ENCODE results near the gene COL17A1.

COL17A1 gene

DNA sequence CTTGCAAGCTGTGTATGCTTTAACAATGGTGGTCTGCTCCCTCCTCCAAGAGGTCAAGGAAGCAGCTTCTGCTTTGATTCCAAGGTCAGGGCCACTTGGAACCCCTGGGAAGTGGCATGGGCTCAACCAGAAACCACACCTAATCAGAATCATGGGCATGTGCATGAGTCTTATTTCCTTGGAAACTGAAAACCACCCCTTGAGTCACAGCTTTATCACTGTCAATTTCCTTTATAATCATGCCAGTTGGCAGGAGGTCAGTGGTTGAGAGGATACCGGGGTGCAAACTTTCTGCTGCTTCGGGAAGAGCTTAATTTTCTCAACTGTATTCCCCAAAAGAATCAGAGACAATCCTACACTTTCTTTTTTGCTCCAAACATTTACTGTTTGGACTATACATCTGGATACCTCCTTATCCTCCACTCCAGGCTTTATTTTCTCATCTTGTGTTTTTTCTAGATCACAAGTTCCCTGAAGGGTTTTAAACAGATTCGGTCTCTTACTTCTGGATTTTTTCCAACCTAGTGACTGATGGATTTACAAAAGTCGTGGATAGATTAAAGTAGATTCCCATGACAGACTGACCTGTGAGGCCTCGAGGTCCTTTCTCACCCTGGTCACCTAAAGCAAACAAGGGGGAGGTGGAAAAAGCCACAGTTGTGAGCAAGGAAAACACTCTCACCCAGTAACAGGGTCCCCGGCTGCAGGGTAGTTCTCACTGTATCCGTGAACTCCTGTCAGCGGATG lies 36.0 kb downstream of the COL17A1 start:
- peak; percentile 56 for DNase-seq (ENCODE audit: low read depth)

DNA sequence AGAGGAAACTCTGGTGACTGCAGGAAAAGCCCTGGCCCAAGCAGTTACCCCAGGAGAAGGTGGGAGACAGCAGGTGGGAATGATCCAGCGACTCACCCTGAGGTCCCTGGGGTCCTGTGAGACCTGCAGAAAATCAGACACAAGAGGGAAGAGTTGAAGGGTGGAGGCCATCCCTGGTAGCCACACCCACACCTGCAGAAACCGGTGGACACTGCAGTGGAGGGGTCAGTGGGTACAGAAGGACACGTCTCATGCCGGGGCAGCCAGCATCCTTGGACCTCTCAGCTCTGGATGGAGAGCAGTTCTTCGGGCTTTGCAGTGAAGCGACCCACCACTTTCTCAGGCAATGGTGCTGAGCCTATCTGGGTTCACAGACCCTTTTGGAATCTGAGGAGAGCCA lies 39.0 kb downstream of the COL17A1 start:
- no peak for DNase-seq (ENCODE audit: low read depth)

DNA sequence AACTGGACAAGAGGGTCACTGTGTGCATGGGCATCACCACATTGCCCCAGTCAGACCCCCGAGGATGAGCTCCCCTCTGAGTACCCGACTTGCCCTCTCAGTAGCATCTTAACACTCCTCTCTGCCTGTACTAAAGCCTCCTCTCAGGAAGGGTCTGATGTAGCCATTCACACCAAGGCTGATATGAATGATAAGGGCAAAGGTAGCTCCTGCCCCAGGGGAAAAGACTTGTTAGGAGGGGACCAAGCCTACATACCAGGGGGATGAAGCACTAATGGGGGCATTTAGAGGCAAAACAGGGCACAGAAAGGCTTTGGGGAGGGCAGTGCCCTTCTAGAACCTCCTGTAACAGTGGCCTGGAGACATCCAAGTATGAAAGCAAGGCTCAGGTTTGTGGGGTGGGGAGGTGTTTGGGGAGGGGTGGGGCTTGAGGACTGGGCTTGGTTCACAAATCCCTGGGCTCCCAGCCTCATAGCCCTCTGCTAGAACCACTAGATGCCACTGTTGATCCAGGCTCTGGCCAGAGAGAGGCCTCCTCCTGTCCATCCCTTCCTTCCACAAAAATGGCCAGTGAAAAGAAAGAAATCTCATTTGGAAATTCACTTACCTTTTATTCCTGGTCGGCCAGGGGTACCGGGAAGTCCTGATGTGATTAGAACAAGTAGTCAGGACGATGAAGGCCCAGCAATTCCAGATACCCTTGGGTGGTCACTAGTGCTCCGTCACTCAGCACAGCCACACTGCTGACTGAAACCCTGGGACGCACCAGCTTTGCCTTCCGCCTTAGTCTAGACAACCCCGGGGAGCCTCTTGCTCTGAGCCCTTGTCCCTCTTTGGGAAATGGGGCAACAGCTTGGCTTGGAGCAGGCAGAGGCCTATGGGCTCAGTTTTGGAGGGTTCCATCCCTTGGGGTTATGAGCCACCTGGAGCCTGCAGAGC lies 40.3 kb downstream of the COL17A1 start:
- peak; percentile 67 for DNase-seq (ENCODE audit: low read depth)

DNA sequence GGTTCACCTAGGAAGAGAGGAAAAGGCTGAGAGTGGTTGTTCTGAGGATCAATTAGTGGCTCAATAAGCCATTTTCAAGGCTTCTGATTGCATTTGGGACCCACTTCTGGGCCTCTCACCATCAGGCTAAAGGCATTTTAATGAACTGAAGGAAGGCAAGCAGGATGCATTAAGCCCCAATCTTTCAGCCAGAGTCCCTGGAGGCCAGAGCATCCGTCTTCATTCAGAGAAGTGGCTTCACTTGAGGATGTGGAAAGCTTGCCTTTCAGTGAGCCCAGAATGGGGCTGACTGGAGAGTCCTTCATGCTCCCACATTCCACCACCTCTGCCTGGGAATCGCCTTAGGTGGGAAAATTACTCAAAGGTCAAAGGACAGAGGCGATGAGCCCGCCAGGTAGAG lies 41.8 kb downstream of the COL17A1 start:
- DNase-seq (ENCODE audit: low read depth): no peak

DNA sequence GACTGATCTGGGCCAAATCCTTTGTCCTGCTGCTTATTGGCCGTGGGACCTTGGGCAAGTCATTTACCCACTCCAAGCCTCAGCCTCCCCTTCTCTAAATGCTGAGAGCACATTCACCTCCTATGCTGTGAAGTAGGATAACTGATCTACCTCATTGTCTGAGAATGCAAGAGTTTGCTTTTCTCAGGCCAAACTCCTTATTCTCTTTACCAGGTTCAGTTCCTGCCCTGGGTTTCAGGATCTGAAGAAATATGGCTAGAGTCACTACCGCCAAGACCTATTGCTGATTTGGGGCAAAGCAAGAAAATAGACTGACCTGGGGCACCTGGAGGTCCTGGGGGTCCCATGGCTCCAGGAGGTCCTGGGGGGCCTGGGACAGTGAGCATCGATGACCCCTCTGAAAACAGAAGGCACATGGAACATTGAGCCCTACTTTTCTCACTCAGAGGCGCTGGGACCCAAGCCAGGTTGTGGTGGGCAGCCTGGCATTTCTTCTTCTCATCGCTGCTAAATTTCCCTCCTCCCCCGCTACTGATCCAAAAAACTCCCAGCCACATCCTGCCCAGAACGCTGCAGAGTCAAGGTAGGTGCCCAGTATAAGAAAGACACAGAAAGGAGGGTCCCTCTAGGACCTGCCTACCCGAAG lies 42.4 kb downstream of the COL17A1 start:
- no peak for DNase-seq (ENCODE audit: low read depth)

DNA sequence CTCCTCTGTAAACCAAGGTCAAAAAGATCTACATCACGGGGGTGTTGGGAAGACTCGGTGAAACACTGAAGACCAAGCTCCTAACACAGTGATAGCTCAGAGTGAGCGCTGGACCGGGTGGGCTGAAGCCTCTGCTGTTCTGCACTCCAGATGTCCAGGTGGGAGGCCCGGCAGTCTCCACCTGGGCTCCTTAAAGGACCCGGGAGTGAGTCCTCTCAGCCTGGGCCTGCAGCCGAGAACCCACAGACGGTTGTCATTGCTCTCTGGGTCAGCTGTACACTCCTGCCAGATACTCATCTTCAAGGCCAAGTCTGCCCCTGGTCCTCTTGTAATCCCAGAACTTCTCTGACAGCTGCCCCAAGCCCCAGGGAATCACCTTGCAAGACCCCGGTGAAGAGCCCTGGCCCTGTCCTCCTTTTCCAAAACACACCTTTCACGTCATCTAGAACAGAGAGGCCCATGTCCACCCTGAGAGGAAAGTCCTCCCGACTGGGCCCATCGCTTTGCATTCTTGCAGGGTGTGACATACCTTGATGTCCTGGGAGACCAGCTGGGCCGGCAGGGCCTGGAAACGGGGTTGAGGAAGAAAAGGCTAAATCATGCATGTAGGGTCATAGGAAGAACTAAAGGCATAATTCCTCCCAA lies 43.7 kb downstream of the COL17A1 start:
- no peak for DNase-seq (ENCODE audit: low read depth)

DNA sequence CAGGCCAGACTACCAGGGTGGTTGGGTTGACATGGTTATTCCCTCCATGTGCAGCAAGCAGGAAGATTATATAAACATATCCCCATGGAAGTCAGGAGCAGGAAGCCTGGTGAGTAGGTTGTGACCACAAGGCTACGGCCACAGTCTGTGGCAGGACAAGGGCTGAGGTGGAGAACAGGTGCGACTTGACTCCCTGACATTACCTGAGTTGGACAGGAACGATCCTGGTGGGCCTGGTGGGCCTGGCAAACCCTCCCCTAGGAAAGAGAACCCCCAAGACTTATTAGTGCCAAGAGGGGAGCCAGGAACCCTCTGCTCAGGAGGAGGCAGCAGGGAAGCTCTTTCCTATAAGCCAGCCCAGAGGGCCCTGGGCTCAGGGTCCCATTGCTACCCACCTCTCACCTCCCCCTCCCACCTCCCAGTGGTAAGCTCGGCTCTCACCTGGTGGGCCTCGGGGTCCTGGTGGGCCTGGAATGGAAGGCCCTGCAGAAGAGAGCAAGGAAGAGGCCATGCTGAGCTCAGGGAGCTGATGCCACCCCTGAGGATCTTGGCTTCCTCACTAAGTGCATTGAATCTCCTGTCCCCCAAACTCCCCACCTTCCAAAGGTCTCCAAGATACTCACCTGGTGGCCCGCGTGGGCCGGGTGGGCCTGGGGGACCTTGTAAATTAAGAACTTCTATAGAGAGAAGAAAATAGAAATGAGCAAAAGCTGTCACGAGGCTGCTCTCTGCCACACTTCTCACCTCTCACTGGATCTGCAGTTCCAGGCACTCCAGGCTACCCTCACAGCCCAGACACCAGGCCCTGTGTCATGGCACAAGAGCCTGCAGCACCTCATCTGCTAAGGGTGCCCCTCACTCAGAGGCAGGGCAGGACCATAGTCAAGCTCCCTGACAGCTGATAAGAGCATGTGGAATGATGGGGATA lies 44.6 kb downstream of the COL17A1 start:
- DNase-seq (ENCODE audit: low read depth): no peak

DNA sequence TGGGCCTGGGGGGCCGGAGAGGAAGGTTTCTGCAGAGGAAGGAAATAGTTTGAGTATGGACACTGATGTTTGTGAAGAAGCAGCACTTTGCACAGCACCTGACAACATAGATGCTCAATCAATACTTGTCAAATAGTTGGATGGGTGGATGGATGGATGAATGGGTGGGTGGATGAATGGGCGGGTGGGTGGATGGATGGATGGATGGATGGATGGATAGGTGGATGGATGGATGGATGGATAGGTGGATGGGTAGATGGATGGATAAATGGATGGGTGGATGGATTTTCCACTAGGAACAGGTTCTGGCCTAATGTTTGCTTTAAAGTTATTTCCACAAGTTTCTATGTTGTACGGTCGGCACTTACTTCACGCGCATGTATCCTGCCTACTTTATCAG lies 45.3 kb downstream of the COL17A1 start:
- DNase-seq (ENCODE audit: low read depth): no peak

DNA sequence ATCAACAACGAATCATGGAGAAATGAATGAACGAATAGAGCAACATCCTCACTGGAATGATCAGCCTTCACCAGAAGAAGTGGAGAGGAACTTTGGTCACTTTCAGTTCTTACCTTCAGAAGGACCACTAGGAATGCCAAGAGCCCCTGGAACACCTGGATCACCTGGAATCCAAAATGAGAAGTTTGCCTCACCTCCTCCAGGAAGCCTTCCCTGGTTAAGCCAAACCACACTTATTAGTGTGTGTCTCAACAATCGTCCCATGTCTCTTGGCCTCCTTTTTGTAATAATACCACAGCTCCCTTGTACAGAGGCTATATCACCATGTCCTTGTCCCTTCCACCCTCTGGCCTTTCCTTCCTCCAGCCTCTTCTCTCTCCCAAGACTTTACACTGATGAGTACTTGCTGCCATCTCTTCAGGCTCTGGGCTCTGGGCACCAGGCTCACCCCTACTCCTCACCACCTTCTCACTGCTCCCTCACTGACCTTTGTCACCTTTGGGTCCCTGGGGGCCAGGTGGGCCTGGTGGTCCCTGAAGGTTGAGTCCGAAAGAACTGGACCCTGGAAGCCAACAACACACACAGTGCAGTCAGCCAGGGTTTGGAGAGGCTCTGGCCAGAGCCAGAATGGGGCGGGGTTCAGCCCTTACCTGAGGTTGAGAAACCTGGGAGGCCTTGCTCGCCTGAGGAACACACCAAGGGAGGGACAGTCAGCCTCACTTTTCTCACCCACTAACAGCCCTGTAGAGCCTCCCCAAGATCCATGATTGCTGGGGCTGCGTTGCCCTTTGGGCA lies 46.5 kb downstream of the COL17A1 start:
- no peak for DNase-seq (ENCODE audit: low read depth)

DNA sequence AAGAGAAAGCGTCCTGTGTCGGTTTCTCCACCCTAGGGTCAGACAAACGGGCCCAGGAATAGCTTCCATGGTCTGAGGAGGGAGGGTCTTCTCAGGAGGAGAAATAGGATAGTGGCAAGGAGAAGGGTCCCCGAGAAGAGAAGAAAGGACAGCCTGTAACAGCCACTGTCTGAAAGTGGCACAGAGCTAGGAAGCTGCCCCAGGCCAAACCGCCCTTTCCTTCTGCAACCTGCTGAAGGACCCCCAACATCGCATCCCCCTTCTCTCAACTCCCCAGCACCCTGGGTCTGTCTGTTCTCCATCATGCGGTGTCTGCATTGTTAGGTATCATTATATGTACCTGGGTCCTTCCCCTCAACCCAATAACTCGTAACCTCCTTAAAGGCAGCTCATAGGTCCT lies 47.1 kb downstream of the COL17A1 start:
- DNase-seq (ENCODE audit: low read depth): no peak

DNA sequence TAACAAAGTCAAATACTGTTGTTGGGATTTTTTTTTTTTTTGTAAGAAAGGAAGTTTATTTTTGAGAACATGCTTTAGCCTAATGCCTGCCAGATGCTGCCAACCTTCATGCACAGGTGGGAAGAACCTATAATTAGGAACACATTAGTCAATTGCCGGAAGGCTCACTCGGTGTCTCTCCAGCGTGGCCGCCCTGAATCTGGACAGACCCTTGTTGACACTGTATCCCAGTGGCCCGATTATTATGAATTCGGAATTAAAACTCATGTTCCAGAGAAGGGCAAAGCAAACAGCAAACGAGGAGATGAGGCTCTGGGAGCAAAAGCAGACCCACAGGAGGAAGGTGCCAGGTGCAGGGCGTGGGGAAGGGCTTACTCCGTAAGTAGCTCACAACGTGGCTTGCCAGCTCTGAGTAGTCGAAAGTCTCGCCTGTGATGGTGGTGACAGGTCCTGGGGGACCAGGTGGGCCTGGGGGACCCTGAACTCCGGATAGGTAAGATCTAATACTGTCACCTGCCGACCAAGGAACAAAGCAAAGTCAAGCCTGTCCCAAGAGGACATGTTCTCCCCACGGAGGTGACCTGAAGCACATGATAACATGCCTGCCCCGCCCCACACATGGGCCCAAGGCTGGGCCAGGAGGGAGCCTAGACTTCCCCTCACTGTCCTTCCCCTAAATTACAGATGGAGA lies 48.3 kb downstream of the COL17A1 start:
- DNase-seq (ENCODE audit: low read depth): no peak

DNA sequence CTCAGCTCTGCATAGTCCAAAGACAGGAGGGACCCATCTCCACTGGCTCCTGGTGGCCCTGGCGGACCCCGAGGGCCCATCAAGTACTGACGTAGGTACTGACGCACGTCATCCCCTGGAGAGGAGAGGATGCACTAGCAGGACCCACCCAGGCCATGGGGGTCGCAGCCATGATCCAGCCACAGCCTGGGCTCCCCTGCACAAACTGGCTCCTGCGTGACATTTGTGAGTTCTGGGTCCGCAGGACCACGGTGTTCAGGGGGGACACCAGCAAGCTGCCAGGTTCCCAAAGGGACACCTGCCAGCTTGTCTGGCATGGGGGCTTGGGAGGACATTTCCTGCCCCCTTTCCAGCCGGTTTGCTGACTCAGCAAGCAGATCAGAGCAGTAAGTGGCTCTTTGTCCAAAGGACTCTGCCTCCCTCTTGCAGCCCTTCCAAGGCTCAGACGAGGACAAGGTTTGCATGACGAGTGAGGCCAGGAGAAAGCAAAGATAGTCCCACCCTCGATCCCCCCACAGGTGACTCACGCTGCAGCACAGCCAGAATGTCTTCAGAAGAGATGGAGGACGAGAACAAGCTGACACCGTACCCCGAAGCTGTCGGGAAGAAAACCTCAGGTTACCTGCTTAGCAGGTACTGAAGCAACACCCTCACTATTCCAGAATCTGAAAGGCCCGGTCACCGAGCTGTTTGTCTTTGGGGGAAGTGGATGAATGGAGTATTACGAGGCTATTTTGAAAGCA lies 49.0 kb downstream of the COL17A1 start:
- DNase-seq (ENCODE audit: low read depth): no peak

DNA sequence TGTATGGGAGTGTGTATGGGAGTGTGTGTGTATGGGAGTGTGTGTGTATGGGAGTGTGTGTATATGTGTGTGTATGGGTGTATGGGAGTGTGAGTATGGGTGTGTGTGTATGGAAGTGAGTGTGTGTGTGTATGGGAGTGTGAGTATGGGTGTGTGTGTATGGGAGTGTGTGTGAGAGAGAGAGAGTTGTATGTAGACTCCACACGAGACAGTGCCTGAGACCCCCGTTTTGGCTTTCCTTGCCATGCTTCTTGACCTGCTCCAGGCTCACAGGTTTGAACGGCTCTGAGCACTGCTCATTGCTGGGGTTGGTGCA lies 49.7 kb downstream of the COL17A1 start:
- DNase-seq (ENCODE audit: low read depth): no peak

DNA sequence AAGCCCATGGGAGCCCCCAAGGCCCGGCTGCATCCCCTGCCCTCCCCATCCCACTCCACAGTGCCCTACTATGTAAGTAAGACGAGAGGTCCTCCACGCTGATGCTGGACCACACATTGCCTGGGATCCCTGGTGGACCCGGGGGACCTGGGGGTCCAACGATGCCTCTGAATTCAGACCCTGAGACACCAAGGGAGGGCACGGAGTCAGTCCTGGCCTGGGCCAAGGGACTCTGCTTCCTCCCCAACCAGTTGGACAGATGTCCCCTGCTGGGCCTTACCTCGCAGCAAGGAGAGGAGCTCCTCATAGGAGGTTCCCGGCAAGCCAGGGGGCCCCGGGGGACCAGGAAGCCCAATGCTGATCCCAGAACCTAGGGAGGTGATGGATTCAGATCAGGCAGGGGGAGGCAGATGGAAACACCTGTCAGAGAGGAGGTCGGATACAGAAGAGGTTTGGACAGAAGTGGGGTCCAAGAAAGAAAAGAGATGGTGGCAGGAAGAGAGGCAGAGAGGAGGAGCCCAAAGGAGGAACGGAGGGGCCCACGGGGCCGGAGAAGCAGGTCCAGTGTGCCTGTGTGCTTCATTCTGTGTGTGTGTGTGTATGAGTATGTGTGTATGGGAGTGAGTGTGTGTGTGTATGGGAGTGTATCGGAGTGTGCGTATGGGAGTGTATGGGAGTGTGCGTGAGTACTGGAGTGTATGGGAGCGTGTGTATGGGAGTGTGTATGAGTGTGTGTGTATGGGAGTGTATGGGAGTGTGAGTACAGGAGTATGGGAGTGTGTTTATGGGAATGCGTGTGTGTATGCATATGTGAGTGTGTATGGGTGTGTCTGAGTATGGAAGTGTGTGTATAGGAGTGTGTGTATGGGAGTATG lies 50.2 kb downstream of the COL17A1 start:
- DNase-seq (ENCODE audit: low read depth): no peak

DNA sequence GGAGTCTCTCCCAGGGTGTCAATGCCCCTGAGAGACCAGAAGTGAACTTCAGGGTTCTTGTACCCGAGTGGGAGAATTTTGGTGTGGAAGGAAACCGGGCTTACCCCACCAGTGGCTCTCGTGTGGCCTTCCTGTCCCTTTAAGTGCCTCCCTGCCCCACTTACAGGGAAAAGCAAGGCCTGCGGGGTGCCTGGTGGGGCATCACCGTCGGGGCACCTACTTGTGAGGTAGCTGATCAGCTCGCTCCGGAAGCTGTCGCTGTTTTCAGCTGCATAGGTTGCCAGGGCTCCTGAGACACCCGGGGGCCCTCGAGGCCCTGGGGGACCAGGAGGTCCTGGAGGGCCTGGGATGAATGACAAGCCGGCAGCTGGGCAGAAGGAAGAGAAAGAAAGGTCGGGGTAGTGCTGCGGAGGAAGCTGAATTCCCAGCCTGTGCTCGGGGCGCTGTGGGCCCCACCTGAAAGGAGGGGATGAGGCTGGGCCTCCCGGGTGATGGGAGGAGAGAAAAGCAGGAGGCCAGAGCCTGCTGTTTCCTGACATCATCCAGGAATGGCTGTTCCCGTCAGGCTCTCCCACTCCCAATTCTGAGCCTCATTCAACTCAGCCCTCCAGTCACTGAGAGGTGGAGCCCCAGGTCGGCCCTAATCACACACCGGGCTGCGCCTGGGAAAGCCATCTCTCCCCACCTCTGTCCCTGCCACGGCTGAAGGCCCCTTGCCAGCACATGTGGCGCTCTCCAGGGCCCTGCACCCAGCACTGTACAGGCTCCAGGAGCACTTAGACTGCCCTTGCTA lies 51.1 kb downstream of the COL17A1 start:
- no peak for DNase-seq (ENCODE audit: low read depth)

DNA sequence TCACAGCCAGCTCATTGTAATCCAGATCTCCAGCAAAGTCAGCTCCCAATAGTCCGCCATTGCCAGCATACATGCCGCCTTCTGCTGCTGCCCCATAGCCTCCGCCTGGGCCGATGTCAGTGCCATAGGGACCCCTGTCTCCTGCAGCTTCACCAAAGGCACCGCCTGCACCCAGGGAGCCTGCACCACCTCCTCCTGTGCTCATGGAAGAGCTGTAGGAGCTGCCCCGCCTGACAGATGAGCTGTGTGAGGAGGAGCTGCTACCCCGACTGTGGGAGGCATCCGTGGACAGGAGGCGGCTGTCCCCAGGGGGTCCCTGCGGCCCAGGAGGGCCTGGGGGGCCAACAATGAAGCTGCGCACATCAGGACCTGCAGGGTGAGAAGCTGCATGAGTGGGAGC lies 51.7 kb downstream of the COL17A1 start:
- DNase-seq (ENCODE audit: low read depth): no peak

DNA sequence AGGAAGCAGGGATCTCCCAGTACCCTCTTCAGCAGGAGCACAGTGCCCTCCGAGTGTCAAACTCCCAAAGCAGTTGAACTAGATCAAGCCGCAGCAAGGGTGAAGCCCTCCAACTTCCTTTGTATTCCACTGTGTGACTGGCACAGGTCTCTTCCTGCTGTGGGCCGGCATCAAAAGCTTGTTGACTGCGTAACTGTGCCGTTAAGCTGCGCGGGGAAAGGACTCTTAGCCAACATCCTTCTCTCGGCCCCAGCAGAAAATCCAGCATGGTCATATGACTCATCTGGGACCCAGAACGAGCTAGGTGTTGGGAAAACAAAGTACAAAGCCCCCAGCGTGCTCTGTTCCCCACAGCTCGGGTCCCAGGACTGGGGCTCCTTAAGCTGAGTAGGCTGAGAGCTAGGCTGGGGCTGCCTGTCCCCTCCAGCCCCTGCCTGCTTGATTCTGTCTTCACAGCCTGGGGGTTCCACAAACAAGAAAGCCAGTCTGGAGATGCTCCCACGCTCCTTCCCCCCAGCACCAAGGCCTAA lies 52.2 kb downstream of the COL17A1 start:
- peak; percentile 32 for DNase-seq (ENCODE audit: low read depth)
